GM21717 (cell line): ENCODE measurements around the gene SLC38A10.

Experiments used
- ATAC-seq: cut with Tn5 transposase; IDR thresholded peaks from one replicate; pipeline ENCODE4 v1.9.1; 2021; ENCODE audit warnings: mild to moderate bottlenecking, moderate library complexity; ENCODE audit not compliant: unreplicated experiment

Gene SLC38A10

GRCh38 chr17:81258292-81258691 is 36.8 kb downstream of the SLC38A10 start:
- ATAC-seq, result no peak

GRCh38 chr17:81257533-81257932 is 37.6 kb downstream of the SLC38A10 start:
- ATAC-seq, result no peak

- ATAC-seq, result no peak
These were observed 38.5 kb downstream of the SLC38A10 start for GRCh38 chr17:81256616-81257015.

GRCh38 chr17:81254955-81255717 is 40.0 kb downstream of the SLC38A10 start:
- no peak for ATAC-seq

GRCh38 chr17:81253358-81254131 is 41.6 kb downstream of the SLC38A10 start:
- no peak for ATAC-seq

GRCh38 chr17:81252987-81253329 is 42.1 kb downstream of the SLC38A10 start:
- no peak for ATAC-seq

- ATAC-seq, result no peak
These were observed 42.7 kb downstream of the SLC38A10 start for GRCh38 chr17:81252326-81252986.

- ATAC-seq, result no peak
These were observed 43.3 kb downstream of the SLC38A10 start for GRCh38 chr17:81251709-81252301.

- ATAC-seq, result no peak
These were observed 43.9 kb downstream of the SLC38A10 start for GRCh38 chr17:81251094-81251708.

- no peak for ATAC-seq
These were observed 44.6 kb downstream of the SLC38A10 start for GRCh38 chr17:81250286-81251093.

- ATAC-seq, result no peak
These were observed 45.7 kb downstream of the SLC38A10 start for GRCh38 chr17:81249223-81250040.

- no peak for ATAC-seq
These were observed 46.5 kb downstream of the SLC38A10 start for GRCh38 chr17:81248649-81249048.

- no peak for ATAC-seq
These were observed 47.6 kb downstream of the SLC38A10 start for GRCh38 chr17:81247339-81247990.

GRCh38 chr17:81246679-81247338 is 48.3 kb downstream of the SLC38A10 start:
- ATAC-seq, result no peak

- ATAC-seq, result no peak
These were observed 48.8 kb downstream of the SLC38A10 start for GRCh38 chr17:81246343-81246670.

GRCh38 chr17:81245665-81246342 is 49.3 kb downstream of the SLC38A10 start:
- ATAC-seq, result no peak

GRCh38 chr17:81245024-81245664 is 50.0 kb downstream of the SLC38A10 start:
- no peak for ATAC-seq
